ENCODE measurements around the gene STAT4.

The STAT4 gene

DNA sequence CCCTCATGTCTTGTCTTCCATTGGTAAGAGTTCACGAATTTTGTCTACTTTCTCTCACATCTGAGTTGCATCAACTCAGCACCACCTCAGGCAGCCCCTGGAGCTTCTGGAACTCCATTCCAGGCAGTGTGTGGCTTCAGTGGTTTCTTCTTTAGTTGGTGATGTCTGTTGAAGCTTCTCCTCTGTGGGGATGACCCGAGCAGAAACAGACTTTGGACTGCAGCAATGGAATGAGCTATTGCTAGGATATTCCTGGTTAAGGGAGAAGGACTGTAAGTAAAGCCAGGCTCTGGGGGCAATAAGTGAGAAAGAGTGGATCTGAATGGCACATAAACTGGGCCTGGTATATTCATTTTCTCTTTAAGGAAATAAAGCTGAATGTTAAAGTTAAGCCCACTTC lies 32.3 kb upstream of the STAT4 start:
- H3K4me3 ChIP-seq (ENCODE audit: low read depth, low read length), result no peak overlapping the region
- DNase-seq (ENCODE audit: low read depth), result no peak
- TF ChIP-seq, protein P1, sequence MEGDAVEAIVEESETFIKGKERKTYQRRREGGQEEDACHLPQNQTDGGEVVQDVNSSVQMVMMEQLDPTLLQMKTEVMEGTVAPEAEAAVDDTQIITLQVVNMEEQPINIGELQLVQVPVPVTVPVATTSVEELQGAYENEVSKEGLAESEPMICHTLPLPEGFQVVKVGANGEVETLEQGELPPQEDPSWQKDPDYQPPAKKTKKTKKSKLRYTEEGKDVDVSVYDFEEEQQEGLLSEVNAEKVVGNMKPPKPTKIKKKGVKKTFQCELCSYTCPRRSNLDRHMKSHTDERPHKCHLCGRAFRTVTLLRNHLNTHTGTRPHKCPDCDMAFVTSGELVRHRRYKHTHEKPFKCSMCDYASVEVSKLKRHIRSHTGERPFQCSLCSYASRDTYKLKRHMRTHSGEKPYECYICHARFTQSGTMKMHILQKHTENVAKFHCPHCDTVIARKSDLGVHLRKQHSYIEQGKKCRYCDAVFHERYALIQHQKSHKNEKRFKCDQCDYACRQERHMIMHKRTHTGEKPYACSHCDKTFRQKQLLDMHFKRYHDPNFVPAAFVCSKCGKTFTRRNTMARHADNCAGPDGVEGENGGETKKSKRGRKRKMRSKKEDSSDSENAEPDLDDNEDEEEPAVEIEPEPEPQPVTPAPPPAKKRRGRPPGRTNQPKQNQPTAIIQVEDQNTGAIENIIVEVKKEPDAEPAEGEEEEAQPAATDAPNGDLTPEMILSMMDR (IDR thresholded peaks at IDR 0.05; ENCODE audit: insufficient read depth, low read depth, low read length, missing control alignments), result no peak

DNA sequence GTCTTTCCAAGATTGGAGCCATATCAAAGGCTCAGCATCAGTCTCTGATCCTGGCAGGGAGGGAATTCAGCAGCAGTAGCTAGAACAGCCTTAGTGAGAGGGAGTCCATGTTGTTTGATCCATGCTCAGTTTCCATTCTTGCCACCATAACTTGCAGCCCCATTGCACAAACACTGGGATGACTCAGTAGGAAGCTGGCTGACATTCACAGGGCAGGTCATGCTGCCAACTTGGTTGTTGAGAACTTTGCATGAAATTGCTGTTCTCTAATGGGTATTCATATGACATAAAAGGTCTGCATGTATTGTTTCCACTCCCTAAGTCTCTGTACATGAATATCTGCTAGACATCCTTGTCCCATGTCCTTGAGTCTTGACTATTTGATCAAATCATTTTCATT lies 29.9 kb upstream of the STAT4 start:
- TF ChIP-seq, protein P1 (IDR thresholded peaks at IDR 0.05; ENCODE audit: insufficient read depth, low read depth, low read length, missing control alignments), result no peak
- DNase-seq (ENCODE audit: low read depth), result no peak
- H3K4me3 ChIP-seq (ENCODE audit: low read depth, low read length), result no peak overlapping the region

DNA sequence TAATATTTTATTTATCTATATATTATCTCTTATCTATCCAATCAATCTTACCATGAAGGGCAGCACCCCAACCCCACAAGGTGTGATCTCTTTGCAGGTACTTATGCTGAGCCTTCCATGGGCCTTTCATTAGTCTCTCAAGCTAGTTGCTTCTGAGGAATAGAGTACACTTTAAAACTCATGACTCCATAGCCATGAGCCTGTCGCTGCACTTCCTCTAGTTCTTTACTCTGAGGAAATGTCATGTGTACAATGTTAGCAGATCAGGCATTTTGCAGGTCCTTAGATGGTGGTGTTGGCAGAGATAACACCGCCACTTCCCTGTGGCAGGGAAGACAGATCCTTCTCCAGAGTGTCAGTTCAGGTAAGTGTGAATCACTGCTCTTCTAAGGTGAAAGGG lies 29.5 kb upstream of the STAT4 start:
- DNase-seq (ENCODE audit: low read depth), result no peak
- TF ChIP-seq, protein P1 (IDR thresholded peaks at IDR 0.05; ENCODE audit: insufficient read depth, low read depth, low read length, missing control alignments), result no peak

DNA sequence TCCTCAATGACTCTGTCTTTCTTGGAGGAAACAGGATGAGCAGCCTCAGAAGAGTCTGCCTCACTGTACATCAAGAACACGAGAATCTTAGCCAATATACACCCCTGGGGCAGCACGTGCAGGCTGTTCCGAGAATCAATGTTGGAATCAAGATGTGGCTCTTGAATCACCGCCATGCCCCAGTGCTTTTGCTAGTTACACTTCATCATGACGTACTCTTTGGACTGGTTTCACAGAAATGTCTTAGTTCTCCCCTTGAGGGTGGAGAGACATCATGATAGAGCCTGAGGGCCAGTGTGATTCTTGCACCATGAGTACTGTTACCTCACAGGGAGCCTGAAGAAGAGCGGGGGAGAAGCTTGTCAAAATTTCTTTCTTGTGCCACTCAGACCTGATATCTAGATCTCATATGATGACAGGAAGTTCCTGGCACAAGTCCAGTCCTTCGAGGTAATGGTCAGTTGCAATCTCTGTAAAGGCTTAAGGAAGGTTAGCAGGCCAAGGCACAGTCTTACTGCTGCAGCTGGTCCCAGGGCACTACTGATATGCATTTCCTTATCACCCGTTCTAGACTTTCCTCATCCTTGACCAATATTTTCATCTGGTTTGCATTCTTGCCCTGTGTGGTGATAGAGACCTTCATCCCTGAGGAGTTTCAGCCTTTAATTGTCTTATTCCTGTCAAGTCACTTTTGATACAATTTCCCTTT lies 28.2 kb upstream of the STAT4 start:
- peak; percentile 21 for DNase-seq (ENCODE audit: low read depth)
- no peak overlapping the region for H3K4me3 ChIP-seq (ENCODE audit: low read depth, low read length)
- TF ChIP-seq, protein P1 (IDR thresholded peaks at IDR 0.05; ENCODE audit: insufficient read depth, low read depth, low read length, missing control alignments), result no peak

More for the DNA sequence above, 29.5 kb upstream of the STAT4 start:
- no peak overlapping the region for H3K4me3 ChIP-seq (ENCODE audit: low read depth, low read length)

- no peak overlapping the region for H3K4me3 ChIP-seq (ENCODE audit: low read depth, low read length)
- no peak for DNase-seq (ENCODE audit: low read depth)
These were observed 27.2 kb upstream of the STAT4 start for GRCh38 chr2:191177751-191178736.

DNA sequence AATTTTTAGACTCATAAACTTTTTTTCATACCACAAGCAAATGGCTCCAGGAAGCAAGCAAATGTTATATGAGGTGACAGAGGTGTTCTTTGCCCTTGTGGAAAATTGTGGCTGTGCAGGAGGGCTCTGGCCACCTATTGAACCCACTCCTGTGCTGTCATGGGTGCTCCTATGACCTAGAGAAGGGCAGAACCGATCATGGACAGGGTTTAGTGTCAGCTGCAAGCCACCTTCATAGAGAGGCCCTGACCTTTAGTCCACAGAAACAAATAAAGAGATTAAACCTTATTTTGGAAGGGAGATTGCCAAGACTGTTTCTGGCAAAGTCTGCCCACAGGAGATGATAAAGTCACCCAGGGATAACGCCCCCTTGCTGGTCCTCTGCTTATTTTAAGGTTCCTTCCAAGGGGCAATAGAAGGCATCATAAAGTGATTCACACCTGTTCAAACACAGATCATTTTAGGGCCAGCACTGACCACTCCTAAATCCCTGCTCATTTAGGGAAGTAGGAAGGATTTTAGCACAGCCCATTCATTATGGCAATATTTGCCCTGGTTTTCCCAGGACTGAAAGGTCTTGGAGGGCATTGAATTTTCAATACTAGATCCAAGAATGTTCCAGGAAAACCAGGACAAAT lies 26.1 kb upstream of the STAT4 start:
- TF ChIP-seq, protein P1 (IDR thresholded peaks at IDR 0.05; ENCODE audit: insufficient read depth, low read depth, low read length, missing control alignments), result no peak
- no peak overlapping the region for H3K4me3 ChIP-seq (ENCODE audit: low read depth, low read length)
- DNase-seq (ENCODE audit: low read depth), result no peak

More at GRCh38 chr2:191177751-191178736, 27.2 kb upstream of the STAT4 start:
- TF ChIP-seq, protein P1 (IDR thresholded peaks at IDR 0.05; ENCODE audit: insufficient read depth, low read depth, low read length, missing control alignments), result no peak
